ENCODE data around the gene EXT2. TPM values are rescaled to one million over a fixed set of nuclear protein-coding genes. Genes with fewer than 3 reads are reported as not detected.
A peak's percentile ranks its signal among the peaks of the same experiment; 100 is the strongest.

The EXT2 gene
- total RNA-seq, 1 experiment from 2014 or later, result 42.9 TPM

GRCh38 chr11:44189986-44190882 is 94.8 kb downstream of the EXT2 start:
- H3K36me3 Mint-ChIP-seq (ENCODE audit: insufficient read depth in 1 of 3, low read depth in 3 of 3), result peaks cover 25 to 40% (median 28%) of the 10 kb centered on the region in 3 experiments
- H2BK5ac ChIP-seq (ENCODE audit: insufficient read length, low read length), result no peak overlapping the region
- no peaks in the 10 kb centered on the region for H3K27me3 ChIP-seq (ENCODE audit: insufficient read depth, low read length)
- H3K27ac Mint-ChIP-seq, result peak overlapping the region in 1 of 3 experiments; percentile 70; a peak in 1 of 7 replicates
- no peak overlapping the region for H3K14ac ChIP-seq (ENCODE audit: insufficient read depth, low read length)
- peaks cover 22 to 24% of the 10 kb centered on the region in 2 experiments for H3K4me1 Mint-ChIP-seq
- no peaks in the 10 kb centered on the region for H3K9me3 ChIP-seq (ENCODE audit: control insufficient read depth, low read depth, low read length)
- no peak overlapping the region for H3K4ac ChIP-seq (ENCODE audit: low read depth, low read length)
- H2AK5ac ChIP-seq (ENCODE audit: insufficient read length, low read length), result no peak overlapping the region
- no peak overlapping the region for H4K91ac ChIP-seq (ENCODE audit: insufficient read length, low read depth, low read length)
- no peaks in the 10 kb centered on the region for H3K79me2 ChIP-seq (ENCODE audit: insufficient read depth, low read length)
- H3K23ac ChIP-seq (ENCODE audit: insufficient read length, low read depth, low read length), result no peak overlapping the region
- H3K27ac ChIP-seq (ENCODE audit: insufficient read length, low read depth, low read length), result no peak overlapping the region
- H2BK15ac ChIP-seq (ENCODE audit: low read depth, low read length), result no peak overlapping the region
- H3K9me3 Mint-ChIP-seq, result peaks cover 22% of the 10 kb centered on the region in 2 experiments
- no peak overlapping the region for H2AFZ ChIP-seq (ENCODE audit: low read length)
- DNase-seq, result no peak
- WGBS (ENCODE audit: extremely low coverage, insufficient read length, low lambda C conversion rate), result no CpG with 5 or more reads among the region's 5 CpGs
- no peak overlapping the region for H3T11ph ChIP-seq (ENCODE audit: low read length)
- no peak overlapping the region for H2BK120ac ChIP-seq (ENCODE audit: low read depth, low read length, poor library complexity, severe bottlenecking)
- H3K4me1 ChIP-seq (ENCODE audit: insufficient read depth, low read length), result peaks cover 6% of the 10 kb centered on the region
- H3K4me2 ChIP-seq (ENCODE audit: insufficient read depth, insufficient read length, low read length), result no peak overlapping the region
- no peaks in the 10 kb centered on the region for H3K23me2 ChIP-seq (ENCODE audit: insufficient read length, low read depth, low read length, poor library complexity, severe bottlenecking)
- H3K27me3 Mint-ChIP-seq (ENCODE audit: low read depth), result no peaks in the 10 kb centered on the region; the same call in 1 of the 2 replicates
- no peak overlapping the region for H2BK12ac ChIP-seq (ENCODE audit: insufficient read length, low read depth, low read length)
- H3K9ac ChIP-seq (ENCODE audit: extremely low read depth, insufficient read length, low read length), result no peak overlapping the region
- H3K79me1 ChIP-seq (ENCODE audit: insufficient read depth, low read depth, low read length, poor library complexity, severe bottlenecking), result no peaks in the 10 kb centered on the region
- H4K20me1 ChIP-seq (ENCODE audit: control insufficient read depth, insufficient read depth, insufficient read length), result no peaks in the 10 kb centered on the region
- no peak overlapping the region for H4K5ac ChIP-seq (ENCODE audit: insufficient read length, low read depth, low read length)
- no peak overlapping the region for H2BK20ac ChIP-seq (ENCODE audit: low read depth, low read length, poor library complexity, severe bottlenecking)
- TF ChIP-seq, protein P1, sequence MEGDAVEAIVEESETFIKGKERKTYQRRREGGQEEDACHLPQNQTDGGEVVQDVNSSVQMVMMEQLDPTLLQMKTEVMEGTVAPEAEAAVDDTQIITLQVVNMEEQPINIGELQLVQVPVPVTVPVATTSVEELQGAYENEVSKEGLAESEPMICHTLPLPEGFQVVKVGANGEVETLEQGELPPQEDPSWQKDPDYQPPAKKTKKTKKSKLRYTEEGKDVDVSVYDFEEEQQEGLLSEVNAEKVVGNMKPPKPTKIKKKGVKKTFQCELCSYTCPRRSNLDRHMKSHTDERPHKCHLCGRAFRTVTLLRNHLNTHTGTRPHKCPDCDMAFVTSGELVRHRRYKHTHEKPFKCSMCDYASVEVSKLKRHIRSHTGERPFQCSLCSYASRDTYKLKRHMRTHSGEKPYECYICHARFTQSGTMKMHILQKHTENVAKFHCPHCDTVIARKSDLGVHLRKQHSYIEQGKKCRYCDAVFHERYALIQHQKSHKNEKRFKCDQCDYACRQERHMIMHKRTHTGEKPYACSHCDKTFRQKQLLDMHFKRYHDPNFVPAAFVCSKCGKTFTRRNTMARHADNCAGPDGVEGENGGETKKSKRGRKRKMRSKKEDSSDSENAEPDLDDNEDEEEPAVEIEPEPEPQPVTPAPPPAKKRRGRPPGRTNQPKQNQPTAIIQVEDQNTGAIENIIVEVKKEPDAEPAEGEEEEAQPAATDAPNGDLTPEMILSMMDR (conservative IDR thresholded peaks at IDR 0.05), result no peak
- no peak overlapping the region for H4K8ac ChIP-seq (replicated peaks; ENCODE audit: insufficient read length, low read depth, low read length)
- no peak overlapping the region for H3K18ac ChIP-seq (ENCODE audit: insufficient read length, low read depth, low read length)
- H3K4me3 Mint-ChIP-seq, result no peak overlapping the region
- no peak overlapping the region for H3K56ac ChIP-seq (ENCODE audit: insufficient read length, low read depth, low read length)
